ENCODE data around the gene AKAP1.

The AKAP1 gene

DNA sequence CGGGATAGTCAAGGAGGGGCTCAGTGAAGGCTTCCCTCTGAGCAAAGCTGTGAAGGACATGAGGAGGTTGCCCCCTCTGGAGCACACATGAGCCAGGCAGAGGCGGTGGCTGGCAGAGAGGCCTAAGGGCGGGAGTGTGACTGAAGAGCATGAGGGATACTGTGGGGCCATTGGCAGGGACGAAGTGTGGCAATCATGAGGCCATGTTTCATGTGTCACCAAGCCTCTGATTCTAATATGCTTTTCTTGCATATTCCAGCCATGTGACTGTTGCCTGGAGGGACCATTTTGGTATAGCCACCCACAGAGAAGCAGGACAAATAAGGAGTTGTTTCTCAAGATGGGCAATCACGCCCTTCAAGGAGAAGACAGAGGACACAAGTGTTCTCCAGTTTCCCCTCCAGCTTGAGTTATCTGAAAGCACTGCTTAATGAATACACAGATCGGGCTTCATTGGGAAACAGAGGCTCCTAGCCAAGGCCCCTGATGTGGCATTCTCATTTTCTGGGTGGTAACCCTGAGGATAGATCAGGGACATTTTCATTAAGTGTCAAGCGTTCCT is 68.0 kb downstream of the AKAP1 start:
- H3K4me3 ChIP-seq (ENCODE audit: low read depth, low read length), result no peak overlapping the region
- TF ChIP-seq, protein P1, sequence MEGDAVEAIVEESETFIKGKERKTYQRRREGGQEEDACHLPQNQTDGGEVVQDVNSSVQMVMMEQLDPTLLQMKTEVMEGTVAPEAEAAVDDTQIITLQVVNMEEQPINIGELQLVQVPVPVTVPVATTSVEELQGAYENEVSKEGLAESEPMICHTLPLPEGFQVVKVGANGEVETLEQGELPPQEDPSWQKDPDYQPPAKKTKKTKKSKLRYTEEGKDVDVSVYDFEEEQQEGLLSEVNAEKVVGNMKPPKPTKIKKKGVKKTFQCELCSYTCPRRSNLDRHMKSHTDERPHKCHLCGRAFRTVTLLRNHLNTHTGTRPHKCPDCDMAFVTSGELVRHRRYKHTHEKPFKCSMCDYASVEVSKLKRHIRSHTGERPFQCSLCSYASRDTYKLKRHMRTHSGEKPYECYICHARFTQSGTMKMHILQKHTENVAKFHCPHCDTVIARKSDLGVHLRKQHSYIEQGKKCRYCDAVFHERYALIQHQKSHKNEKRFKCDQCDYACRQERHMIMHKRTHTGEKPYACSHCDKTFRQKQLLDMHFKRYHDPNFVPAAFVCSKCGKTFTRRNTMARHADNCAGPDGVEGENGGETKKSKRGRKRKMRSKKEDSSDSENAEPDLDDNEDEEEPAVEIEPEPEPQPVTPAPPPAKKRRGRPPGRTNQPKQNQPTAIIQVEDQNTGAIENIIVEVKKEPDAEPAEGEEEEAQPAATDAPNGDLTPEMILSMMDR (IDR thresholded peaks at IDR 0.05; ENCODE audit: low read depth, low read length), result no peak
- no peaks in the 10 kb centered on the region for H3K4me1 ChIP-seq
- no peaks in the 10 kb centered on the region for H3K36me3 ChIP-seq
- H3K9me3 ChIP-seq, result peaks cover 16% of the 10 kb centered on the region; the same call in 1 of the 2 replicates
- no peaks in the 10 kb centered on the region for H3K27me3 ChIP-seq
- DNase-seq, result no peak

DNA sequence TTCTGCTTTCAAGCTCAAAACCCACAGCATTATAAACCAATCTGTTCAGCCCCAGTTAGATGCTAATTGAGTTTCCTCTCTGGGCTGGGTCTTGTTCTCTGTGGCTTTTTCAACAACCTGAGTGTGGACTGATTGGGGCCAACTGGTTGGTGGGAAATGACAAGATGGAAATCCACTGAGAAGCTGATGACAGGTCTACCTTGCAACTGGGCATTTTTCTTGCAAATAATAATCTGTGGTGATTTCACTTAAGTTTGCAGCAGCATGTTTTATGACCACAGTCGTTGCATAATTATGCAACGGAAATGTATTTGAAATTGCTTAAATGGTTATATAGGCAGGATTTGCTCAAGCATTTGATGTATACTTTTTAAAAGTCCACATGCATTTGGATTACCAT is 69.9 kb downstream of the AKAP1 start:
- H3K27me3 ChIP-seq, result no peaks in the 10 kb centered on the region
- TF ChIP-seq, protein P1 (IDR thresholded peaks at IDR 0.05; ENCODE audit: low read depth, low read length), result no peak
- H3K4me3 ChIP-seq (ENCODE audit: low read depth, low read length), result no peak overlapping the region
- DNase-seq, result no peak
- H3K36me3 ChIP-seq, result no peaks in the 10 kb centered on the region
- peaks cover 16% of the 10 kb centered on the region; the same call in 1 of the 2 replicates for H3K9me3 ChIP-seq
- no peaks in the 10 kb centered on the region for H3K4me1 ChIP-seq

DNA sequence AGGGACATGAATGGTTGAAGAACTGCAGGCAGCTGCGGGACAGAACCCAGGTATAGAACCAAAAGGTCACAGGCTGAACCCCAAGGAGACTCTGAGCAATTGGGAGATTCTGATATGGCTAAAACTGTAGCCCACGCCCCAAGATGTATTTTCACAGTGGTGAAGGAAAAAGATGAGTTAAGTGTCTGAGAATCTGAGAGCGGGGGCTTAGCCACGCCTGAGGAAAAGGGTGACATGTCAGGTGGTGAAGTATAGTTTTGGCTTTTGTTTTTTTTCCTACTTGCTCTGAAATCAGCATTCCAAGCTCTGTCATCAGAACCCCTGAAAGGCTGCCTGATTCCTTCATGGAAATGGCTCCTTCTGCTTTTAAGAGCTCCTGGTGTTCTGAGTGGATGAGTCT is 73.3 kb downstream of the AKAP1 start:
- H3K27me3 ChIP-seq, result no peaks in the 10 kb centered on the region
- TF ChIP-seq, protein P1 (IDR thresholded peaks at IDR 0.05; ENCODE audit: low read depth, low read length), result no peak

DNA sequence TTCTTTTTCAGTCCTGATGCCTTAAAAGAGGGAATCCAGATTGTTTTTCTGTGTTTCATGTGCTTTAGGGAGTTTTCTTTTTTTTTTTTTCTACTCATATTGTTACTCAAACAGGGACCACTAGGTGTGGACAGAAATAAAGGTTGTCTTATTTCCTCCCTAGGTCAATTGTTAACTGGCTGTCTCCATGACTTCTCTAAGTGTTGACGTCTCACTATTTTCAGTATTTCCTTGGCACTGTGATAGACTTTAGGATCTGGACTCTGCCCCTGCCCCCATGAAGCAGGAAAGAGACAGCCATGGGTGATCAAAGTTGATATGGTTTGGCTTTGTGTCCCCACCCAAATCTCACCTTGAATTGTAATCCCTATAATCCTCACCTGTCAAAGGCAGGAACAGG is 73.7 kb downstream of the AKAP1 start:
- Histone ChIP-seq H3K27me3 (no peaks in the 10 kb centered on the region), H3K9me3 (no peaks in the 10 kb centered on the region), H3K4me1 (no peaks in the 10 kb centered on the region), H3K4me3 (ENCODE audit: low read depth, low read length) (no peak overlapping the region), H3K36me3 (no peaks in the 10 kb centered on the region)
- TF ChIP-seq, protein P1 (IDR thresholded peaks at IDR 0.05; ENCODE audit: low read depth, low read length), result no peak
- DNase-seq, result no peak

More for the DNA sequence above, 73.3 kb downstream of the AKAP1 start:
- no peak overlapping the region for H3K4me3 ChIP-seq (ENCODE audit: low read depth, low read length)
- H3K4me1 ChIP-seq, result no peaks in the 10 kb centered on the region
- H3K9me3 ChIP-seq, result no peaks in the 10 kb centered on the region
- no peak for DNase-seq
- no peaks in the 10 kb centered on the region for H3K36me3 ChIP-seq

DNA sequence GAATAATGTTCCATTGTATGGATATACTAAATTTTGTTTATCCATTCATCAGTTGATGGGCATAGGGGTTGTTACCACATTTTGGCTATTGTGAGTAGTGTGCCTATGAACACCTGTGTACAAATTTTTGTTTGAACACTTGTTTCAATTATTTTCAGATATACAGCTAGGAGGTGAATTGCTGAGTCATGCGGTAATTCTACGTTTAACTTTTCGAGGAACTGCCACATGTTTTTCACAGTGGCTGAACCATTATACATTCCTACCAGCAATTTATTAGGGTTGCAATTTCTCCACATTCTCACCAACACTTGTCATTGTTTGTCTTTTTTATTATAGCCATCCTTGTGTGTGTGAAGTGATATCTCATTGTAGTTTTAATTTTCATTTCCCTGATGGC is 75.6 kb downstream of the AKAP1 start:
- no peak overlapping the region for H3K4me3 ChIP-seq (ENCODE audit: low read depth, low read length)
- H3K9me3 ChIP-seq, result no peaks in the 10 kb centered on the region
- no peaks in the 10 kb centered on the region for H3K4me1 ChIP-seq
- TF ChIP-seq, protein P1 (IDR thresholded peaks at IDR 0.05; ENCODE audit: low read depth, low read length), result no peak
- DNase-seq, result no peak
- H3K27me3 ChIP-seq, result no peaks in the 10 kb centered on the region
- no peaks in the 10 kb centered on the region for H3K36me3 ChIP-seq

DNA sequence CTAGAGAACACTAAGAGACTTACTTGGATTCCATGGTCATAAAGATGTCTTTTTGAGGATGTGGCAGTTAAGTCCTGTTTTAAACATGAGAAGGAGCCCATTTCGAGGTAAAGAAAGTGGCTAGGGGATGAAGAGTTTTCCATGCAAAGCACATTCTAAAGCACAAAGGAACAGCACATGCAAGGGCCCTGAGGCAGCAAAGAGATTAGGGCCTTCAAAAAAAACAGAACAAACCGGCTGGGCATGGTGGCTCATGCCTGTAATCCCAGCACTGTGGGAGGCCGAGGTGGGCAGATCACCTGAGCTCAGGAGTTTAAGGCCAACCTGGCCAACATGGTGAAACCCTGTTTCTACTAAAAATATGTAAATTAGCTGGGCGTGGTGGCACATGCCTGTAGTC is 79.8 kb downstream of the AKAP1 start:
- Histone ChIP-seq H3K4me1 (no peaks in the 10 kb centered on the region), H3K9me3 (no peaks in the 10 kb centered on the region), H3K4me3 (ENCODE audit: low read depth, low read length) (no peak overlapping the region), H3K36me3 (no peaks in the 10 kb centered on the region), H3K27me3 (no peaks in the 10 kb centered on the region)
- TF ChIP-seq, protein P1 (IDR thresholded peaks at IDR 0.05; ENCODE audit: low read depth, low read length), result no peak
- DNase-seq, result no peak

All from BE2C (cell line).